Activated naive CD4-positive, alpha-beta T cell treated with Interleukin-2 at 50 U/mL for 16 hours (primary cell): ENCODE measurements around the gene OR51L1.
"Not testable (repeated sequence)": the region's sequence is repeated elsewhere in the genome, so short reads cannot be mapped to it uniquely, and the experiment has no call there.

Experiments used
- DNase-seq: peaks from one replicate; pipeline ENCODE4 v3.0.0-alpha.2; 2020

Gene OR51L1

GRCh38 chr11:4994551-4994950 is at the start of gene OR51L1:
Gene OR51L1 (plus strand): TSS chr11:4994851. CDS start chr11:4998983, 4,132 bp downstream.
- no peak for DNase-seq

GRCh38 chr11:4947505-4947904 is 47.1 kb upstream of the OR51L1 start, which contains the start of gene OR51A4:
Gene OR51A4 (minus strand): TSS chr11:4947605. CDS start chr11:4947100, 505 bp downstream.
- no peak for DNase-seq

GRCh38 chr11:4955613-4956012 is 39.0 kb upstream of the OR51L1 start, which contains the start of gene OR51A2:
Gene OR51A2 (minus strand): TSS chr11:4955713. CDS start chr11:4955713, 0 bp downstream.
- not testable (repeated sequence) for DNase-seq

- no peak for DNase-seq
Measured at GRCh38 chr11:4957396-4957795, 37.3 kb upstream of the OR51L1 start.

GRCh38 chr11:4960877-4961276 is 33.8 kb upstream of the OR51L1 start:
- DNase-seq: no peak

- no peak for DNase-seq
Measured at GRCh38 chr11:4962816-4963215, 31.8 kb upstream of the OR51L1 start.

GRCh38 chr11:4975436-4975835 is 19.2 kb upstream of the OR51L1 start:
- DNase-seq: no peak

- DNase-seq: no peak
Measured at GRCh38 chr11:4979036-4979435, 15.6 kb upstream of the OR51L1 start.

GRCh38 chr11:4982678-4983077 is 12.0 kb upstream of the OR51L1 start:
- no peak for DNase-seq

GRCh38 chr11:4983841-4984240 is 10.8 kb upstream of the OR51L1 start:
- DNase-seq: no peak

GRCh38 chr11:4991060-4991459 is 3.6 kb upstream of the OR51L1 start:
- DNase-seq: no peak

- no peak for DNase-seq
Measured at GRCh38 chr11:5004424-5005274, 10.0 kb downstream of the OR51L1 start.

- no peak for DNase-seq
Measured at GRCh38 chr11:5007561-5007960, 12.9 kb downstream of the OR51L1 start.

GRCh38 chr11:5011254-5011653 is 16.6 kb downstream of the OR51L1 start:
- DNase-seq: no peak

GRCh38 chr11:5013012-5013411 is 18.4 kb downstream of the OR51L1 start:
- DNase-seq: no peak

GRCh38 chr11:5021996-5022395 is 27.3 kb downstream of the OR51L1 start:
- DNase-seq: no peak

GRCh38 chr11:5036669-5037068 is 42.0 kb downstream of the OR51L1 start:
- DNase-seq: no peak

GRCh38 chr11:5037926-5038325 is 43.3 kb downstream of the OR51L1 start:
- no peak for DNase-seq

GRCh38 chr11:5038341-5038740 is 43.7 kb downstream of the OR51L1 start:
- DNase-seq: no peak

GRCh38 chr11:5040876-5041275 is 46.2 kb downstream of the OR51L1 start:
- no peak for DNase-seq

GRCh38 chr11:5042091-5042490 is 47.4 kb downstream of the OR51L1 start:
- DNase-seq: no peak

GRCh38 chr11:5043380-5043779 is 48.7 kb downstream of the OR51L1 start:
- DNase-seq: no peak

GRCh38 chr11:5046226-5046625 is 51.6 kb downstream of the OR51L1 start, which contains the start of gene OR52J3:
Gene OR52J3 (plus strand): TSS chr11:5046526. CDS start chr11:5046526, 0 bp downstream.
- no peak for DNase-seq

GRCh38 chr11:5046754-5047330 is 52.2 kb downstream of the OR51L1 start:
- no peak for DNase-seq
